ENCODE results near the gene DALRD3.

DNA sequence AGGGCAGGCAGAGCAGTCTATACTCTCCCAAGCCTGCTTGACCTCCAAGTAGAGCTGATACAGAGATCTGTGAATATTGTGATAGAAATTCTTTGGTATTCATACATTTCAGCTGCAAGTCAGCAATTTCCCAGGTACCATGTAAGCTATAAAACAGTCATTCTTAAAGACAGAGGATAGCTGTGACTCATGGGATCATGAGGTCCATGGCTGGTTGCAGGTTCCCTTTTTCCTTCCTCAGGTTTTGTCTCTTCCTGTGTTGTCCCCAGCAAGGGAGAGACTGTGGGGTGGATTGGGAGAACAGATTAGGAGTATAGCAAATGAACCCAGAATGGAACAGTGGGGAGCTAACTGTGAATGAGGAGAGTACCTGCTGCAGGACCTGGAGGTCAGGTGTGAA lies 33.7 kb downstream of the DALRD3 start:
- TF ChIP-seq CTCF (IDR thresholded peaks at IDR 0.05; ENCODE audit: low read depth, low read length) (no peak), EZH2phosphoT487 (IDR thresholded peaks at IDR 0.05; ENCODE audit: low read depth) (no peak)

All from OCI-LY3 (cell line).